Activated T-cell treated with anti-CD3 and anti-CD28 coated beads, Interleukin-2, amount 50 U/mL, for 1 hour (primary cell): ENCODE measurements around the gene CLEC16A.
"Not testable (repeated sequence)": the region's sequence is repeated elsewhere in the genome, so short reads cannot be mapped to it uniquely, and the experiment has no call there.

Experiments
- DNase-seq: peaks from one replicate; pipeline ENCODE4 v3.0.0-alpha.2; 2020

CLEC16A gene

DNA sequence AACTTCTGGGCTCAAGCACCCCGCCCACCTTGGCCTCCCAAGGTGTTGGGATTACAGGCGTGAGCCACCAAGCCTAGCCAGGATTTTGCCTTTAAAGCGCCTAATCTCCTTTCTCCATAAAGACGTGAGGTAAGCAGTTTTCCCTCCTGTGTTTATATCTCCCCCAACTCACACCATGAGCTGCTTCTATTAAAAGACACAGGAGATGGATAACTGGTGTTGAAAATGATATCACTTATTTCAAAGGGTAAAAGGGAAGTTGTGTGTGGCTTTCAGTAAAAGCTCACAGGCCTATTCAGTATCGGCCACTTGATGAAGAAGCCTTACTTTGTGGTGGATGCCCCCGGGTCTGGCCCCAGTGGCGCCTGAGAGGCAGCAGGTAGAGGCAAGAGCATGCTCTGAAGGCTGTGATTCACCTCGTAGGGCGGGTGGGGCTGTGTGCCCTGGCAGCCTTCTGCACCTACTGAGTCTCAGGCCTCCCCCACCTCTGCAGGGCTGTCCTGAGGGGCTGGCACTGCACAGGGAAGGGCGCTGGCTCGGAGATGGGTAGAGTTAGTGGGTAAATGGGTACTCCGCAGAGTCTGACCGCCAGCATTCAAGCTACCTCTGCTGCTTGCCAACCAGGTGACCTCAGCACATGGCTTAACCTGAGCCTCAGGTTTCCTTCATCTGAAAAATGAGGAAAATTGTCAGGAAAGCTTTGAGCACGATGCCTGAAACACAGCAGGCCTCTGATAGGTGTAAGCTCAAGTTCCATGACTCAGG lies 146.8 kb downstream of the CLEC16A start:
- no peak for DNase-seq

DNA sequence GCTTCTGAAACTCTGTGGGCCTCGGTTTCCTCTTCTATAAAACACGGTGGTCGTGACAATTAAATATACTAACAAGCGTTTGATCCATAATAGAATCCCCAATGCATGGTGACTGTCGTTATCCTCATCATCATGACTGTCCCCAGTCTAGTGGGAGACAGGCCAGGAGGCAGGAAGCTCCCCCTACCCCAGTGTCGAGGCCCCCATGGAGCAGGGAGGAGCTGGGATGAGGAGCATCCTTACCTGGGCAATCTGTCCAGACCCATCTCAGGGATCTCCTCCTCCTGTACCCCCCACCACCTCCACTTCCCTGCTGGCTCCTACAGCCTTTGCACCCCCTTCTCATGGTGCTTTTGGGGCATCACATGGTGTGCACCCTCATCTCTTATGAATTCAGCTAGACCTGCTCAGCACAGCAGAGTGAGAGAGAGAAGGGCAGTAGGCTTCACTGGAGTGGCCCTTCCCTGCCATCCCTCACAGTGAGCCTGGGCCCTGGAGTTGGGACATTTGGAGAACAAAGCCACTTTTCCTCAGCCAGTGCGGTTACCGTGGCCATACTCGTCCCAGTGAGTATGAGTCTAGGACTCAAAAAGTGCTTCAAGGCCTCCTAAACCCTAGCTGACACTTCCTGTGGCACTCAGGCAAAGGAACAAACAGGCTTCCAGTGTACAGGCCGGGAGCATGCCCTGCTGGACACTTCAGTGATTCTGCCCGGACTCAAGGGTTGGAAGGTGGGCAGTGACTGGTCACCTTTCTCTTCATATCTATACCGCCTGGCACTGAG lies 148.6 kb downstream of the CLEC16A start:
- DNase-seq, result no peak

DNA sequence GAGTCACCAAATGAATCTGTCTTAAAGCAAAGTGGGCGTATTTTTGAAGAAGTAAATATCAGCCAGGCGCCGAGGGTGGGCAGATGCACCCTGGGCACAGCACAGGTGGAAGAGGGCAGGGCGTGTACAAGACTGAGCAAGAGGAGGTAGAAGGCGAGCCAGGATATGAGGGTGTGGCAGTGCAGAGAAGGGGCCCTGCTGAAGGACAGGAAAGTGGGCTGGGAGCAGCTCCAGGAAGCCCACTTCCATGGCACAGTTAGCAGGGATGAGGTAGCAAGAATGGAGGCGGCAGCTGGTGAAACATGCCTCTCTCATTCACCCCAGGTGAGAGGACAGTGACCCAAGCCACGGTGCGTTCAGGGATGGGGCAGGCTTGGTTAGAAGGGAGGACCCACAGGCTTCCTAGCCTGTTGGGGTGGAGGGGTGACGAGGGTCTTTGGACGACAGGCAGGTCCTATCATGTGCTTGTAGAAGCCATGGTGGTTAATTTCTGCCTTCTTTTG lies 149.3 kb downstream of the CLEC16A start:
- no peak for DNase-seq

DNA sequence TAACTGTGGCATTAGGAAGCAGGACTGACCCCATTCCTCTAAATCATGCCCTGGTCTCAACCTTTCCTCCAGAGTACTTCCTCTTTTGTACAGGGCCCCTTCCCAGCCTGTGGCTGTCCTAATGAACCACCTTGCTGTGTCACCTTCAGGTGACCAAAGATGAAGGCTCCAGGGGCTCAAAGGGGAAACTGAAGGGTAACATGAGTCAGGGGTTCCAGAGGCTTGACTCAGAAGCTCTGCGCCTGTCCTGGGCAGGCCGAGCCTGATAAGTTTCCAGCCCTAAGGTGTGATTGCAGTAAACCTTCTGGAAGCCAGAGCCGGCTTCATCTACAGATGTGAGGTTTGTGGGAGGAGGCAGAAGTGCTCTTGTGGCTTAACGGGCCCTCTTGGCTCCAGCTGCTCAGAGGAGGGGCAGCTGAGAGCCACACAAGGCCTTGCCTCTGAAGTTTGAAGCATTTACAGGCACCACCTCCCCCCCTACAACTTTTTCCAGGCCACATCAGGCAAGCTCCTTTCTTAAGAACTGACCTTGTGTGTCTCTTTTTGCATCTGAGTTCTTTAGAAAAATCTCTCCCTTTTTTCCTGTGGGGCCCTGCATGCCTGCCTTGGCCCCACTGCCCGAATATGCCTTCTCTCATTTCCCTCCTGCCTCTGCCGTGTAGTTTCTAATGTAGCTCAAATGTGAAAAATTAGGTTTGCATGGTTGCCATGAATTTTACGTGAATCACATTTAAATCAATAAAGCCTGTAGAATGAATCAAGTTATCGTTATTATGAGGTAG lies 149.9 kb downstream of the CLEC16A start:
- DNase-seq, result peak; percentile 40

DNA sequence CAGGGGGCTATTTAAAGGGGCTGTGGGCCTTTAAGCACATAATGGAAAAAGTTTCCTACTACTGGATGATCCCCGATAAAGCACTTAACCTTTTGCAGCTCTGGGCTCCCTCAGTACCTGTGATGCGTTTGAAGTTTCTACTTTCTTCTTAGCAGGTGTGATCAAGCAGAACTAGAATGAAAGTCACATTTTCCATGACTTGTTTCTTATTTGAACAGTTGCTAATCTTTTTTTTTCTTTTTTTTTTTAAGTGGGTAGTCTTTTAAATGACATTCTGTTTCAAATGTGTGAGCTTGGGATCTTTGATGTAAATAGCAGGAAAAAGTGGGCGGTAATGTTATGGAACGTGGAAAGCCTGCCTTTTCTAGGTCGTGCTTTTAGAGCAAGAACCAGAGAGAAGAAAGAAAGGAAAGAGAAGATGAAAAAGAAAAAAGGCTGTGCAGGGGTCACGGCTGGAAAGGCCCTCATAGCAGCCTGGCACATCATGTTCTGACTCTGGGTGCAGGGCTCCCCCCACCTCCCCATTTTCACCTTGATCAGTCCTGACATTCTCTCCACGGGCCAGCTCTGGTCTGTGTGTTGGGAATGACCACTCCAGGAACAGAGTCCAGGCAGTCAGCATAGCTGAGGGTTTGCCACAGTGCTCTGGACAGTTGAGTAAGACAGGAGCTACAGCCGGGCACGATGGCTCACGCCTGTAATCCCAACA lies 150.6 kb downstream of the CLEC16A start:
- DNase-seq, result no peak

DNA sequence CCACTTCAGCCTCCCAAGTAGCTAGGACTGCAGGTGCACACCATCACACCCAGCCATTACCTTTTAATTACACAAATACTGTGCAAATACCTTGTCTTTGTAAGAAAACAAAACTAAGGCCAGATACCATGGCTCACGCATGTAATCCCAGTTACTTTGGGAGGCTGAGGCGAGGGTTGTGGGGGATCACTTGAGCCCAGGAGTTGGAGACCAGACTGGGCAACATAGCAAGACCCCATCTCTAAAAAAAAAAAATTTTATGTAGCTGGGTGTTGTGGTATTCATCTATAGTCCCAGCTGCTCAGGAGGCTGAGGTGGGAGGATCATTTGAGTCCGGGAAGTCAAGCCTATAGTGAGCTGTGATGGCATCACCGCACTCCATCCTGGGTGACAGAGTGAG lies 151.6 kb downstream of the CLEC16A start:
- DNase-seq, result no peak

DNA sequence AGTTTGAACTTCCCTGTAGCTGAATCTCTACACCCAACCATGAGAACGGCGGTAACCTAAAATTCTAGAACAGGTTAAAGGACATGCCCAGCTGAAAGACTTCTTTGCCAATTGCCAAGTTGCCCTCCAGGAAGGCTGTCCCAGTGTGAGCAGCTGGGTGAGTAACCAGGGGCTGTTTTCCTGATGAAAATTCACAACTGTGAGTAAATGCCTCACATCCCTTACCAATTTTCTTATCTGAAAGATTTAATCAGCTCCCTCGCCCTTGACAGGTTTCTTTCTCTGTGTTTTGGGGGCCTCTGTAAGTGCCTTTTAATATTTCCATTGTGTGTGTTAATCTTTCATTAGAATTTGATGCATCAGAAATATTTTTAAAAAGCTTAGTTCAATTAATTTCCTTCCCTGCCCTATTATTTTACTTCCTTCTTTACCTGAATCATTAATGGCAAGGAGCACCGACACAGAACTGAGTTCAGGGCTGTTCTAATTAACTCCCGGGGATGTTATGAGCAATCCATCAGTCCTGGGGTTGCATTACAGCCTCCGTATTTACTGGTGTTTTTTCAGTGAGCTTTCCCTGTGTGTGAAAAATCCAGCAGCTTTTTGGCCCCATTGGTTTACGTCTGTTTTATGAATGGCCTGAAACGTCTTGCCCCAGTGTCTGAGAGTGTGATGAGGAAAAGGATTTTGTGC lies 152.9 kb downstream of the CLEC16A start:
- no peak for DNase-seq

DNA sequence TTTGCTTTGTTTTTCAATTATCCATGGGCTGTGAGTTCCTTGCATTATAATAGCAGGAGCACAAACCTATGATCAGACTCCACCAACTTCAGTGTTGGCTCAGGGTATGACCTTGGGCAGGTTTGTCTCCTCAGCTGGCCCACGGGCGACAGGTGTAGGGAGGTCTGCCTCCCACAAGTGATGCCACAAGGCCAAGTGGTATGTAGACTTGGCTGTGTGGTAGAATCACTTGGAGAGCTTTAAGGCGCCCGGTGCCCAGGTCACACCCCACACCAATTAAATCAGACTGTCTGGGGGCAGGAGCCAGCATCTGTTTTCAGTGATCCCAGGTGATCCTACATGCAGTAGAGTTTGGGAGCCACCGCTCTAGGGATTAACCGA lies 153.4 kb downstream of the CLEC16A start:
- no peak for DNase-seq

DNA sequence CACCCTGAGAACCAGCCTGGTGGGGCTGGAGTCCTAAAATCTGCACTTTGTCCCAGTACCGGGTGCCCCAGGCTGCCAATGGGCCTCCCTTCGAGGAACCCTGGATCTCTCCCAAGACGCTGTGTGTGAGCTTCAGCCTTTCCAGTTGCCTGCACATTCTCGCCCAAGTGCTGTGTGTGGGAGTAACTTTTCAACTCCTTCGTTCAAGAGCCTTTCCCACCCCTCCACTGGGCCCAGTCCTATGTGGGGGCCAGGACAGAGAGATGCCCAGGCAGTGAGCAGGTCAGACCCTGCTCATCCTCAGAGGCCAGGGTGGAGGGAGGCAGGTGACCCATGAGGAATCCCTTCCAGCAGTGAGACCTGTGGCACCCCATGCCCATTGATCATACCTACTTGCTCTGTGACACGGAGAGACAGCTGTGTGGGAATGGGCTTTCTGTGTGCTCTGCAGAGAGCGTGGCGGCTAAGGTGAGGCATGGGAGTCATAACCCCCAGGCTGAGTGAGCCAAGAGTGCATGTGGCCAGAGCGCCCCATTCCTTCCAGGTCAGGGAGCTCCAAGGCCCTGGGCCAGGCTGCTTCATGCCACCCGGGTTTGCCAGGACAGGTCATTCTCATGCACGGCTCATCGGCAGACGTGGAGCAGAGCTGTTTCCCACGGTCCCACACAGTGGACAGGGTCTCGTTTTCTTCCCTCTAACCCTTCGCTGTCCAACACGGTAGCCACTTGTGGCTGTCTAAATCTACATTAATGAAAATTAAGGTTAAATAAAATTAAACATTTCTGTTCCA lies 154.4 kb downstream of the CLEC16A start:
- no peak for DNase-seq

DNA sequence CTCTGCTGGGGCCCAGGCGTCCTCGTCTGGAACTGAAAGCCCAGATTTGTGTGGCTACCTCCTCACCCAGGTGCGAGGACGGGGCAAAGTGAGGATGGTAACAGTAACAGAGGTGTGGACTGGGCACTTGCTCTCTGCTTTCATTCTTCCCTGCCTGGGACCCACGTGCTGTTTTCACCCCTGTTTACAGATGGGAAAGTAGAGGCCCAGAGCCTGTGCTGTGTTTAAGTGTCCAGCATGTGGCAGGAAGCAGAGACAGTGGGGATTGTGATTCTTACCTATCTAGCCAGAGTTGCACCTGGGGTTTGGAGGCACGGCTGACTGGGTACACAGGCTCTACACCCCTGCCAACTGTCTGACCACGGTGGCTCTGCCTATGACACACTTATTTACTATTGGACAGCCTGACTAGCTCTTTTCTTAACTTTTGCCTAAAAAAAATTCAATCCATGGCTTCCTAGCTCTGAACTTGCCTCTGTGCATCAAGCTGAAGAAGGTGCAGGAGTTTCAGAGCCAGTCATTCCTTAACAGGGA lies 155.4 kb downstream of the CLEC16A start:
- no peak for DNase-seq

DNA sequence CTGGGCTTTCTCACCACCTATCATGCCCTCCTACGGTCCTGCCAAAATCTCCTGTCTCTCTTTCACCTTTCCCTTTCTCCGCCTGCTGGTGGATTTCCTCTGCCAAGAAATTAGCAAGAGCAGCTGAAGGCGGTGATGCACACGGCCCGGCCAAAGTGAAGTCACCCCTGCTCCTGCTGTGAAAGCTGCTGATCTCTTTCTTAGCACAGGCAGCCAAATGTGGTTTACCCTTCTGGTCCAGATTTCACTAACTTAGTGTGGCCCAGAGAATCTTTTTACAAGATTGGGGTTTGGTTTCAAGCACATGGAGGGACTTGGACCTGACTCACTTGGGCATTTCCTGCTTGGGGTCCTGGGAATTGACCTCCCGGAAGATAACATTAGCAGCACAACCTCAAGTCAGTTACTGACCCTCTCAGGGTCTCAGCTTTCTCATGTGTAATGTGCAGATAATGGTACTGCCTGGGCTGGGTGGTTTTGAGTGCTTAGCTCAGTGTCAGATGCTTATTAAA lies 155.9 kb downstream of the CLEC16A start:
- DNase-seq, result no peak

DNA sequence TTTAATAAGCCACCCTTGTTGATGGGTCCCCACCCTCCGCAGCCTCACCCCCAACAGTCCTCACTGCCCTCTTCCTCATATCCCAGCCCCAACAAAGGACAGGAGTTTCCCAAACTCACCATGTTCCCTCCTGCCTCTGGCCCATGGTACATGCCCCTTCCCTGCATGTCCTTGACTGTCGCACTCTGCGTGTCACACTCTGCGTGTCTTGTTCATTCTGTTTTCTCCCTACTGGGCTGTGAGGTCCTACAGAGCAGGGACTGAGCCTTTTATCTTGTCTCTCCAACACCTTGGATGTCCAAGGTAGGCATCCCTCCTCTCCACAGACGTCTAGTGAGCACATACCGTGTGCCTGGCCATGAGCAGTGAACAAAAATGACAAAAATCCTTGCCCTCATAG lies 156.9 kb downstream of the CLEC16A start:
- no peak for DNase-seq

DNA sequence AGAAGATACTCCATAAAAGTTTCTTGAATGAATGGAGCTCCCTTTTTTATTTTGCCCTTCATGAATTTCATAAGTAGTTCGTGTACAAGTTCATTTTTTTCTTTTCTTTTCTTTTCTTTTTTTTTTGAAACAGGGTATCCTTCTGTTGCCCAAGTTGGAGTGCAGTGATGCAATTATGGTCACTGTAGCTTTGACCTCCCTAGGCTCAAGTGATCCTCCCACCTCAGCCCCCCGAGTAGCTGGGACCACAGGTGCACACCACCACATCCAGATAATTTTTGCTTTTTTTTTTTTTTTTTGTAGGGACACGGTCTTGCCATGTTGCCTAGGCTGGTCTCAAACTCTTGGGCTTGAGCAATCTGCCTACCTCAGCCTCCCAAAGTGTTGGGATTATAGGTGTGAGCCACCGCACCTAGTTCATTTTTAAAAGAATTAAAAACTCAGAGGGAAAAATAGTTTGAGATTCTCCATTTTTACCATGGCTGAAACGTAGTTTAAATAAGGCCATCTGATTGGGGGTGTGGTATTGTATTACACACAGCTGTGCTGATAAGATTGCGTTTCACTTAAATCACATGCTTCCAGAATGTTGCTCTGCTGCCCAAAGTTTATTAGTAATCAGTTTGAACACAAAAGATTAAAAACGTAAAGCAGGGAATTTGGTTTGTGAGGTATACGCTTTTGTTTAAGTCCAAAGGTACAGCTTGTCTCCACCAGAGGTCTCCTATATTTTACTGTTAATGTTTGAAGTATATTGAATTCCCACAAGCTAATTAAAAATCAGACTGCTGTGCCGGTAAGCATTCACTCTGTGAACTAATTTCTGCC lies 157.5 kb downstream of the CLEC16A start:
- DNase-seq, result no peak

DNA sequence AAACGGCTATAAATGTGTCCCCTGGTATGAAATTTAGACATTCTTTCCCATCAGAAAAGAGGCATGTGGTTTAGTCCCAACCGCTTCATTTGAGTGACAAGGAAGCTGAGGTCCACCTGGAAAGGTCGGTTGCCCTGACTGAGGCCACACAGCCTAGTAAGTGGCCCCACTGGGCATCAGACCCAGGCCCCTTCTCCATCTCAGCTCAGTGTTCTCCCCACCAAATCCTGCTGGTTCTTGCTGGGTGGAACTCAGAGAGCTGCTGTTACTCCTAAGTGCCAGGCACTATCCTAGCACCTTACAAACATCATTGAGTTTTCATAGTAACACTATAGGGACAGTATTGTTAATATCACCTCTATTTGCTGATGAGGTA lies 158.1 kb downstream of the CLEC16A start:
- DNase-seq, result no peak

DNA sequence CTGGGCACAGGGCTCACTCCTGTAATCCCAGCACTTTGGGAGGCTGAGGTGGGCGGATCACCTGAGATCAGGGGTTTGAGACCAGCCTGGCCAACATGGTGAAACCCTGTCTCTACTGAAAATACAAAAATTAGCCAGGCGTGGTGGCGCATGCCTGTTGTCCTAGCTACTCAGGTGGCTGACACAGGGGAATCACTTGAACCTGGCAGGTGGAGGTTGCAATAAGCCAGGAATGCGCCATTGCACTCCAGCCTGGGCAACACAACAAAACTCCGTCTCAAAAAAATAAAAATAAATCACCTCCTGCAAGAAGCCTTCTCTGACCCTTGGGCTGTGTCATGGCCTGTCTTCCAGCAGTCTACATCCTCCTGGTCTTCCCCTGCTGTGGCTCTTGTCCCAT lies 158.9 kb downstream of the CLEC16A start:
- DNase-seq, result not testable (repeated sequence)

DNA sequence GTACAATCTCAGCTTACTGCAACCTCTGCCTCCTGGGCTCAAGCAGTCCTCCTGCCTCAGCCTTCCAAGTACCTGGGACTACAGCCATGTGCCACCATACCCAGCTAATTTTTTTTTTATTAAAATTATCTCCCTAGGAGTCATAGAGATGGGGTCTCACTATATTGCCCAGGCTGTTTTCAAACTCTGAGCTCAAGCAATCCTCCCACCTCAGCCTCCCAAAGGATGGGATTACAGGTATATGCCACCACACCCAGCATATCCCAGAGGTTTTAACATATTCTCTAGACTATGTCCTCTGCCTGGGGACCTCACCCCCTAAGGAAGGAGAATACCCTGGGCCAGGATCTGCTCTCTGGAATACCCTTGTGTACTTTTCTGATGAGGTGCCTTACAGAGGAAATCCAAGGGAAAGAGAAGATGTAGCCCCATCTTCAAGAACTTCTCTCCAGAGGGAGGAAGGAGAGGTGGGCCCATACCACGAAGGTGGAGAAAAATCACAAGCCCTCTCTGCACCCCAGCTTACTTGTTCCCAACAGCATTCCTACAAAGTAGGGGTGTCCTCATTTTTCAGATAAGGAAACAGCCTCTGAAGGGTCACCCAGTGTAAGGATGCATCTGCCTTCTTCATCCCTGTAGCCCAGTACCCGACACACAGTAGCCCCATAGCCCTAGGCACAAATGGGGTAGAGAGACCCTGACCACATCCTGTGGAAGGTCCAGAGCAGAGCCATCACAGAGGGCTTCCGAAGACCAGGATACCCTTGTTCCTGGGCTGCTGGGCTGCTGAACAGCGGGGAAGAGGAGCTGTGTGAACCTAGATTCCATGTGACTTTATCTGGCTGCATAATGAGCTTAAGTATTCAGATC lies 160.0 kb downstream of the CLEC16A start:
- DNase-seq, result no peak

DNA sequence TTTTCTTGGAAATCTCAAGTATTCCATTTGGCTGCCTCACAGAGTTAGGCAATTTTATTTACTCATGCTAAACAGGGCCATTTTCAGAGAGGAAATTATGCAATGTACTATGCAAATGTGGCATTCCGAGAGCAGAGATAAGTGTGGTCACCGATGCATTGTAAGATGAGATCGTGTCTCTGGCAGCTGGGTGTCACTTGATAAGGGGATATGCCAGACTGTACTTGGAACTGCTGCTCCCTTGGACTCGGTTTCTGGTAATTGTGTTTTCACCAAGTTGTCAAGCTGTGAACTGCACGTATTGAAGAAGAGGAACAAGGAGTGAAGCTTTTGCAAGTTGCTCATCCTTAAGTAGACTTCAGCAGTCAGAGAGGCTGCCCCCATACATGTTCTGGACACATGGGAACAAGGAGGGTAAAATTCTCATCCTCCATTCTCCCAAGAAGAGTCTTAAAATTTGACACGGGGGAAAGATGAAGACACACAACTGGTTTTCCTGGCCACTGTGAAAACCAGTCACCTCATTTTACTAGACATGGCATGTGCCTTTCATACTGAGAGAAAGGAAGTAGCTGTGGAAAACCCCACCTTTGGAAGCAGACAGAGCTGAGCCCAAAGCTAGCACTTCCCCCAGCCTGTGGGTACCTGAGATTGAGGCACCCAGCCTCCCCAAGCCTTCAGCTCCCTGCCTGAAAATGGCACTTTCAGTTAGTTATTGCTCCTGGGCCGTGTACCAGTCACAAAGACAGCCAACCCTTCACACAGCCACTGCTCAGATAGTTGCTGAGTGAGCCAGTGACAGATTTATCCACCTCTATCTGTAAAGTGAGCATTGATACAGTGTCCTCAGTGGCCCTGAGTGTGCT lies 160.9 kb downstream of the CLEC16A start:
- no peak for DNase-seq

DNA sequence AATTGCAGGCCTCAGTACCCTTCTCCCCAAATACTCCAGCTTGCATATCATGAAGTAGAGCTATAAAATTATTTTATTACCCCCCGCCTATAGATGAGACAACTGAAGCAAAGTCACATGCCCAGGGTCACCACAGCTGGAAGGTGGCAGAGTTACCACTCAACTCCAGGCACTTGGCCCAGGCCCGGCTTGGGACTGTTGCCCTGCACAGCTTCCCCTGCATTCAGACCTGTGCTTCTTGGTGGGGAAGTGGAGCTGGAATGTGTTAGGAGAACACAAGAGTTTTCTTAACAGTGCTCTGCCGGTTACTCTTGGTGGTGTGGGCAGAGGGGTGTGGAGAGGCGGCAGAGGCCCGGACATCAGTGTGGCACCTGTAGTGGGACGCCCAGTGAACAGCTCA lies 162.4 kb downstream of the CLEC16A start:
- no peak for DNase-seq
